GM19463 (cell line): ENCODE data around the gene DNMT1.
"Not testable (repeated sequence)": the region's sequence is repeated elsewhere in the genome, so short reads cannot be mapped to it uniquely, and the experiment has no call there.

ENCODE experiments used
- ATAC-seq: cut with Tn5 transposase; IDR thresholded peaks from one replicate; pipeline ENCODE4 v1.9.1; 2021; ENCODE audit warnings: mild to moderate bottlenecking, moderate library complexity; ENCODE audit not compliant: unreplicated experiment

Gene DNMT1

GRCh38 chr19:10194500-10195198, at the start of gene DNMT1:
TSS of gene DNMT1 (minus strand) at chr19:10194953. CDS start at chr19:10194899, 54 bp downstream.
- ATAC-seq: peak; percentile 84

DNA sequence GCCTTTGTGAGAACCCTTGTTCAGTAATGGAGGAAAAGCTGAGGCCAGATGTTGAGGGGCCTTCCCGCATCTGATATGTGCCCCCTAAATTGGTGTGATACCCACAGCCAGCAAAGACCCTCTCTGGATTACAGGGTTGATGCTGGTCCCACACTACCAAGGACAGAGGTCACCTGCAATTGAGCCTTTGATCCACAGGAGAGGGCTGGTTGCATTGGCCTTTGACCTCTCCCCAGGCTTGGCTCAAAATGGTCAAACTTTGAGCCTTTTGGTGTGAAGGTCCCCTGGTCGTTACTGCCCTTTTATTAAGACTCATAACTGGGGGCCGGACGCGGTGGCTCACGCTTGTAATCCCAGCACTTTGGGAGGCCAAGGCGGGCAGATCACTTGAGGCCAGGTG, 48.9 kb upstream of the DNMT1 start:
- ATAC-seq: no peak

DNA sequence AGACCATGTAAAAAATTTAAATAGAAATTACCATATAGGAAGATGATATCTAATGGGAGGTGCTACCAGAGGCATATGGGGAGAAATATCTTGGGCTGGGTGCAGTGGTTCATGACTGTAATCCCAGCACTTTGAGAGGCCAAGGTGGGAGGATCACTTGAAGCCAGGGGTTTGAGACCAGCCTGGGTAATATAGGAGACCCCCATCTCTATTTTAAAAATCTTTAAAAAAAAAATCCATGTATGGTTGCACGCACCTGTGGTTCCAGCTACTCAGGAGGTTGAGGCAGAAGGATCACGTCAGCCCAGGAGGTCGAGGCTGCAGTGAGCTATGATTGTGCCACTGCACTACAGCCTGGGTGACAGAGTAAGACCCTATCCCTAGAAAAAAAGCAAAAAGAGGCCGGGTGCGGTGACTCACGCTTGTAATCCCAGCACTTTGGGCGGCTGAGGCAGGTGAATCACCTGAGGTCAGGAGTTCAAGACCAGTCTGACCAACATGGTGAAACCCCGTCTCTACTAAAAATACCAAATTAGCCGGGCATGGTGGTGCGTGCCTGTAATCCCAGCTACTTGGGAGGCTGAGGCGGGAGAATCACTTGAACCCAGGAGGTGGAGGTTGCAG, 47.2 kb upstream of the DNMT1 start:
- not testable (repeated sequence) for ATAC-seq

- ATAC-seq: no peak
Measured at GRCh38 chr19:10238172-10238783, 43.5 kb upstream of the DNMT1 start.

DNA sequence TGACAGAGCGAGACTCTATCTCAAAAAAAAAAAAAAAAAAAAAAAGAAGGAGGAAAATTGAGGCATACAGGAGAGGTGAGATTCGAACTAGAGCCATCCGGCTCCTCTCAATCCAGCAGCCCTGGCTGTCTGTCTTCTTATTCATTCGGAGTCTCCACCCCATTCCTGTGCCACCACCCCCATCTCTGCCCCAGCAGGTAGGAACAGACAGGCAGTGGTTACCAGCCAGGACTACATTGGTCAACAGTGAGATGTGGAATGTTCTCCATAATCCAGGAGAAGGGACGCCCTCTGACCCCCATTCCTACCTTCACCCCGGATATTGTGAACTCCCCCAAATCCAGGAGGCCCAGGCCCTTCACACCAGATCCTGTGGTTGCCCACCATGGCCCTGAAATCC, 42.9 kb upstream of the DNMT1 start:
- ATAC-seq: no peak

DNA sequence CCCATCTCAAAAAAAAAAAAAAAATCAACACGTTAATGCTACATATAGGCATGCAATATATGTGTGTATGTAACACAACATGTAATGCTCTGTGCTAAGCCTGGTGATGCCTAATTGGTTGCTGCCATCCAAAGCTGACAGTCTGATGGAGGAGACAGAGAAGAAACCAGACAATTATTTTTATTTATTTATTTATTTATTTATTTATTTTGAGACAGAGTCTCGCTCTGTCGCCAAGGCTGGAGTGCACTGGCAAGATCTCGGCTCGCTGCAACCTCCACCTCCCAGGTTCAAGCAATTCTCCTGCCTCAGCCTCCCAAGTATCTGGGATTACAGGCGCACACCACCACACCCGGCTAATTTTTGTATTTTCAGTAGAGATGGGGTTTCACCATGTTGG, 40.7 kb upstream of the DNMT1 start:
- not testable (repeated sequence) for ATAC-seq

DNA sequence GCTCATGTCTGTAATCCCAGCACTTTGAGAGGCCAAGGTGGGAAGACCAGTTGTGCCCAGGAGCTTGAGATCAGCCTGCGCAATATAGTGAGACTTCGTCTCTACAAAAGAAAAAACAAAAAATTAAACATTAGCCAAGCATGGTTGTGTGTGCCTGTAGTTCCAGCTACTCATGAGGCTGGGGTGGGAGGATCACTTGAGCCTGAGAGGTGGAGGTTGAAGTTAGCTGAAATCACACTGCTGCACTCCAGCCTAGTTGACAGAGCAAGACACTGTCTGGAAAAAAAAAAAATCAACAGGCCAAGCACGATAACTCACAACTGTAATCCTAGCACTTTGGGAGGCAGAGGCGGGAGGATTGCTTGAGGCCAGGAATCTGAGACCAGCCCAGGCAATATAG, 40.2 kb upstream of the DNMT1 start:
- ATAC-seq: no peak

DNA sequence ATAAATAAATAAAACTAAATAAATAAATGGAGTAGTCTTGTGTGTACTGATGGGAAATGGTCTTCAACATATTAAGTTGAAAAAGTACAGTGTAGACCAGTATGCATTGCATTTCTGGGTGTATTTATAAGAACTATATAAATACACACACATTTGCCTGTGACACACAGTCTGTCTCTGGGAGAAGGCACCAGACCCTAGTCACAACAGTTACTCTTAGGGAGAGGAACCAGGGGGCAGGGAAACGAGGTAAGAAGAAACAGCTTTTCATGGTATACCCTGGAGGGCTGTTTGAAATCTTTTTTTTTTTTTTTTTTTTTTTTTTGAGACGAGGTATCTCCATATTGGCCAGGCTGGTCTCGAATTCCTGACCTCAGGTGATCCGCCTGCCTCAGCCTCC, 39.2 kb upstream of the DNMT1 start:
- no peak for ATAC-seq

- no peak for ATAC-seq
Measured at GRCh38 chr19:10231612-10232228, 37.0 kb upstream of the DNMT1 start.

GRCh38 chr19:10230861-10231611, 36.3 kb upstream of the DNMT1 start, which contains the start of gene S1PR2:
TSS of gene S1PR2 (minus strand) at chr19:10231331. CDS start at chr19:10224905, 6,426 bp downstream.
- peak; percentile 39 for ATAC-seq

DNA sequence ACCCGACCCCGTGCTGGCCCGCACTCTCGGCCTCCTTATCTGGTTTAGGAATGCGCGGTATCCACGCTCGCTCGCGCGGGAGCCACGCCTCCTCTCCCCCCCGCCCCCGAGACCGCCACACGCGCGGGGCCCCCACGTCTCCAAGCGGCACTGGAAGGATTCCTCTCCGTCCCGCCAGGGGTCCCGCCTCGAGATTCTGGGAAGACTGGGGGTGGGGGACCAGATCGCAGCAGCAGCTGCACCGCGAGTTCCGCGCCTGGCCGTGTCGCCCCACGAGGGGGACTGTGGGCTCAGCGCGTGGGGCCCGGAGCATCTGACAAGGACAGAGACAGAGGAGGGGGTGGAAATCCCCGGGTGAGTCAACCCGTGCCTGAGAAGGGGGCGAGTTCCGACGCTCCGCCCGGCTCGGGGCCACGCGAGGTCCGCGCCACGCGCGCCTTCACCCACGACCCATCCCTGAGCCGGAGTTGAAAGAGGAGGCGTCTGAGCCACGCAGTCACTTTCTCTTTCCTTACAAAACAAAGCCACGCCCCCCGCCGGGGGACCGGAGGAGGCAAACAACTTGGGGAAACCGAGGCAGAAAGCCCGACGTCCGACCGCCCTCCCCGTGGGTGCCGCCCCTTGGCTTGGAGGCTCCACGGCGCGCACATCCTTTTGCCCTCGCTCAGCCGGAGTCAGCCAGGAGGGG, 35.6 kb upstream of the DNMT1 start:
- ATAC-seq: no peak

GRCh38 chr19:10228920-10229319, 34.2 kb upstream of the DNMT1 start:
- ATAC-seq: no peak

- no peak for ATAC-seq
Measured at GRCh38 chr19:10228393-10228792, 33.6 kb upstream of the DNMT1 start.

DNA sequence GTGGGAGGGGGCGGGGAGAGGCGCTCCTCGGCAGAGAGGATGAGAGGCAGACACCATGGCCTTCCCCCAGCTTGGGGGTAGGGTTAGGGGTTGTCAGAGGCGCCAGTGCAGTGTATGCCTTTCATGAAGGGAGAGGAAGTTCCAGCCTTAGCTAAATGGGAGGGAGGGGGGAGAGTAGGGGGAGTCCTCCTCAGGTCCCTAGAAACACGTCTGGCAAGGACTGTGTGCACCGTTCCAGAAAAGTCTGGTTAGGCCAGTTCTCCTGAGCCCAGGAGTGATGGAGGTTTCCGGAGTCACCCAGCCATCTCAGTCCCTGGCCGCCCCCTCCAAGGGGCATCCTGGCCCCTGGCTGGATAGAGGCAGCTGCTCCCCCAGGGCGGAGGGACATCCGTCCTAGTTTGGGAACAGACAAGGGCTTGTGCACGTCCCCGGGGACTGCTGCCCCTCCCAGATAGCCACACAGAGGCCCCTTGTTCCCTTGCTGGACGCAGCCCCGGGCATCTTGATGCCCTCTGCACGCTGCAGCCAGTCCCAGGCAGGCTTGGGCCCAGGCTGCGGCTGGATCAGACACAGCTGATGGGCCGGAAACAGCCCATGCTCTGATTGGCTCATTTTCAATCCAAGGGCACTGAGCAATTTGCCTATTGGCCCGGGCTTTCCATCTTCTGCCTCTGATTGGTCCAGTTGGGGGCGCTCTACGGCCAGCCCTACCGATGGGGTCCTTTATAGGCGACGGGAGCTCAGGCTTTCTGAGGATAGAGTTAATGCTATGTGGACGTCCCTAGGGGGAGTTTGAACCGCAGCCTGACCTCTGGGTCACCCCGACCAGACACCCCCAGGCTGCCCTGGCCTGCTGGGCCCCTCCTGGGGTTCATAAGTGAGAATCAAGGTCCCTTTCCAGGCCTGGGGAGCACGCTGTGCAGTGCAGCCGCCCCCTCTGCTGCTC, 32.5 kb upstream of the DNMT1 start:
- no peak for ATAC-seq

GRCh38 chr19:10226376-10227025, 31.7 kb upstream of the DNMT1 start:
- ATAC-seq: no peak

GRCh38 chr19:10226021-10226375, 31.2 kb upstream of the DNMT1 start:
- ATAC-seq: no peak

GRCh38 chr19:10224337-10224736, 29.6 kb upstream of the DNMT1 start:
- ATAC-seq: no peak

DNA sequence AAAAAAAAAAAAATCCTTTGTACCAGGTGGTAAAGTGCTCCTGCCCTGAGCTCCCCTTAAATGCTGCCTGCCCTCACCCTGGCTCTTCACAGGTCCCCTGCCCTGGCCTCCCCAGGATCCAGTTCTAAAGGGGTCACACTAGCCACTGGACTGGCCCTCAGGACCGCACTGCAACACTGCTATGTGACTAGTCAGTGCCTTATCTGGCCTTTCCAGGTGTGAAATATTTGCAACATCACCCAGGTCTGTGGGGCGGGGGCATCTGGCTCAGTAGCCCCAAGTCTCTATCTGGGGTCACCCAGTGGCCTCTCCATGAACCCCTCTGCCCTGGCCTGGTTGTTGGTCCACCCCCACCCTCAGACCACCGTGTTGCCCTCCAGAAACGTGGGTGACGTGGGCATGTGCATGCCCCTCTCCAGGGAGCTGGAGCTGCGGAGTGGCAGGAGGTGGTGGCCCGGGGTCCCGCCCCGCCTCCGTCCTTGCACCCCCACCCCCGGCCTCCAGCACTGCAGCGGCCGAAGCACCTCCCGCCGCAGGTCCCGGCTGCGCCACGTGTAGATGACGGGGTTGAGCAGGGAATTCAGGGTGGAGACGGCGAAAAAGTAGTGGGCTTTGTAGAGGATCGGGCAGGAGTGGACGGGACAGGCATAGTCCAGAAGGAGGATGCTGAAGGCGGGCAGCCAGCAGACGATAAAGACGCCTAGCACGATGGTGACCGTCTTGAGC, 28.9 kb upstream of the DNMT1 start:
- ATAC-seq: no peak
